RCC 7860 (cell line): ENCODE results near the gene MAD1L1.

Experiments
- DNase-seq: peaks from one replicate; pipeline ENCODE4 v3.0.0-alpha.2; 2015; ENCODE audit warnings: low spot score
- FAIRE-seq: peaks from 2 replicates; lab custom pipeline; 2012; peaks lifted over from hg19 to GRCh38; lab: Jason Lieb, UNC

The MAD1L1 gene

GRCh38 chr7:2159176-2159520 is 73.6 kb downstream of the MAD1L1 start:
- DNase-seq (no peak), FAIRE-seq (no peak)

- no peak for FAIRE-seq
These were observed 74.2 kb downstream of the MAD1L1 start for GRCh38 chr7:2158331-2159175.

GRCh38 chr7:2157473-2158279 is 75.1 kb downstream of the MAD1L1 start:
- DNase-seq (no peak), FAIRE-seq (no peak)

More at GRCh38 chr7:2158331-2159175, 74.2 kb downstream of the MAD1L1 start:
- DNase-seq, result no peak

- DNase-seq, result no peak
- no peak for FAIRE-seq
These were observed 75.8 kb downstream of the MAD1L1 start for GRCh38 chr7:2156756-2157472.

- FAIRE-seq, result no peak
These were observed 77.9 kb downstream of the MAD1L1 start for GRCh38 chr7:2154831-2155230.

GRCh38 chr7:2154121-2154520 is 78.6 kb downstream of the MAD1L1 start:
- FAIRE-seq (no peak), DNase-seq (no peak)

More at GRCh38 chr7:2154831-2155230, 77.9 kb downstream of the MAD1L1 start:
- DNase-seq, result no peak

GRCh38 chr7:2152646-2153045 is 80.1 kb downstream of the MAD1L1 start:
- no peak for DNase-seq
- no peak for FAIRE-seq

GRCh38 chr7:2151801-2152612 is 80.7 kb downstream of the MAD1L1 start:
- DNase-seq, result no peak
- FAIRE-seq, result no peak

- FAIRE-seq (no peak), DNase-seq (no peak)
These were observed 81.5 kb downstream of the MAD1L1 start for GRCh38 chr7:2151237-2151636.

GRCh38 chr7:2150445-2150815 is 82.3 kb downstream of the MAD1L1 start:
- FAIRE-seq (no peak), DNase-seq (no peak)

GRCh38 chr7:2149672-2150444 is 82.9 kb downstream of the MAD1L1 start:
- FAIRE-seq, result no peak
- DNase-seq, result no peak

- FAIRE-seq (no peak), DNase-seq (no peak)
These were observed 83.9 kb downstream of the MAD1L1 start for GRCh38 chr7:2148814-2149213.

GRCh38 chr7:2148189-2148588 is 84.6 kb downstream of the MAD1L1 start:
- FAIRE-seq (no peak), DNase-seq (no peak)

- FAIRE-seq, result no peak
These were observed 85.9 kb downstream of the MAD1L1 start for GRCh38 chr7:2146676-2147472.

GRCh38 chr7:2145835-2146580 is 86.7 kb downstream of the MAD1L1 start:
- FAIRE-seq (no peak), DNase-seq (no peak)

More at GRCh38 chr7:2146676-2147472, 85.9 kb downstream of the MAD1L1 start:
- no peak for DNase-seq

GRCh38 chr7:2144926-2145325 is 87.8 kb downstream of the MAD1L1 start:
- no peak for DNase-seq
- FAIRE-seq, result no peak

- DNase-seq (no peak), FAIRE-seq (no peak)
These were observed 88.7 kb downstream of the MAD1L1 start for GRCh38 chr7:2143981-2144595.

- DNase-seq, result no peak
- FAIRE-seq, result no peak
These were observed 89.3 kb downstream of the MAD1L1 start for GRCh38 chr7:2143450-2143849.
